Skin of body (tissue), 2 donors: Measurements from ENCODE around the gene SOHLH2. TPM values are rescaled to one million over a fixed set of nuclear protein-coding genes. Genes with fewer than 3 reads are reported as not detected.

ENCODE experiments used
- DNase-seq: peaks from one replicate; lab custom pipeline; 2025; lab: John Stamatoyannopoulos, UW
- total RNA-seq: library from RNA; depleted of rRNA; stranded (reverse); fragments of >200 nt; gene quantifications from one replicate; pipeline ENCODE4 v1.2.3, GENCODE V29; 2014

The SOHLH2 gene
- total RNA-seq, 1 donor from 2014 or later = not detected

GRCh38 chr13:36190771-36191170 lies 23.6 kb downstream of the SOHLH2 start:
- no peak for DNase-seq

DNA sequence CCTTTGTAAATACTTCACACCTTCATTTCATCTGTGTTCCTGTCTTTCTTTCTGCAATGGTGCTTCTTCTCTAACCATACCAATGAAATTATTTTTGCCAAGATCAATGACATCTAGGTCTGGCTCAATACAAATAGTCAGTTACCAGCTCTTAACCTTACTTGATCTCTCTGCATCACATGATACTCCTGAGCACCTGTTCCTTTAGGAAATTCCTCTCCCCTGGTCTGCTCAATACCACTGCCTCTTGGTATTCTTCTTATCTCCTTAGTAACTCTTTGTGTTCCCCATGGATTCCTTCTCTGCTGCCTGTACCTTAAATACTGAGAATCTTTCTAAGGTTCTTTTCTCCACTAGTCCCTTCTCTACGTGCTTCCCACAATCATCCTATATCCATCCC lies 25.9 kb downstream of the SOHLH2 start:
- DNase-seq = no peak

DNA sequence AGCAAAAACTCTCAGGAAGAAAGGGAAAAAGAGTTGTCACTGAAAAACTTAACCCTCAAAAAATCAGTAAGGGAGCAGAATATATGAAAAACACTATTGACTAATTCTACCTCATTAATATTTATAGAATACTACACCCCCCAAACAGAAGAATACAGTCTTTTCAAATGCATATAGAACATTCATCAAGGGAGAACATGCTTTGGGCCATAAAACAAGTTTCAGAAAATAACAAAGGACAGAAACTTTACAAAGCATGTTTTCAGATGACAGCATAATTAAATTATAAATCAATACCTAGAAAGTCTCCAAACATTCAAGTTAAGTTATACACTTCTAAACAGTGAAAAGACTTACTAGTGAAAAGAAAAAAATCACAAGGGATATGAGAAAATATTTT lies 30.5 kb downstream of the SOHLH2 start:
- DNase-seq = peak; percentile 12

DNA sequence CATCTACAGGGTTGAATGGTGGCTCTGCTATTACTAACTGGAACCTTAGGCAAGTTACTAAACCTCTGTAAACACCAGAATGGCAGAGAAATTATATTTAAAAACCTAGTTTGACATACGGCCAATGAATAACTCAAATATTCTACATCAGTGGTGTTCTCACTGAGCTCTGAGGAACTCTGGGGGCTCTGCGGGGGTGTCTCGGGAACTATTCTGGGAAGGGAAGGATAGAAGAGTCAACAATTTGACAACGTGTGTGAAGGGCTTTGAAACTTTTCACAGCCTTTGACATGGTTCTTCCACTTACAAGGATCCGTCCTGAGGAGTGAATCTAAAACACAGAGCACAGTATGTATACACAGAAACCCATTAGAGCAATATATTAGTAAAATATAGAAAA lies 38.7 kb downstream of the SOHLH2 start:
- DNase-seq = no peak

- no peak for DNase-seq
Measured at GRCh38 chr13:36174923-36175322, 39.4 kb downstream of the SOHLH2 start.

- DNase-seq = no peak
Measured at GRCh38 chr13:36173571-36174322, 40.6 kb downstream of the SOHLH2 start.

GRCh38 chr13:36166046-36166445 lies 48.3 kb downstream of the SOHLH2 start:
- peak; percentile 94 for DNase-seq

DNA sequence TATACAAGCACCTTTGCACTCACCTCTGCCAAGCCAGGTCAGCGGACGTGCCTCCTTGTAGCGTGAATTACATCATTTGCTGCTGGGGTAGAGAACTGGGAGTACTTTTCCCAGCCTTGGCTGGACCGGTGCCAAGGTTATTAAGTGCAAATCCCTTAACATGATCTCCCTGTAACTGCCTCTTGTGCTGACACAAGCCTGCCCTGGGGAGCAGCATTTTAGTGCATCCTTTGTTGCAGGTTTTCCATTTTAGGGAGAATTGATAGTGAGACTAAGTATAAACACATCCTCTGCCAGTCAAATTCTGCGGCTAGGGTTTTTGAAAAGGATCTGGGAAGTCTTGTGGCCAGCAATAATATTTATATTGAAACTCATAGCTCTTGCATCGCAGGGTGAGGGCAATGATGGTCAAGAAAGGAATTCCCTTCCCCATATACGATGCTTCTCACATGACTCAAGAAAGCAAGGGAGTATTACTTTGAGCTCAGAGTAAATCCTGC lies 50.5 kb downstream of the SOHLH2 start:
- DNase-seq = no peak

DNA sequence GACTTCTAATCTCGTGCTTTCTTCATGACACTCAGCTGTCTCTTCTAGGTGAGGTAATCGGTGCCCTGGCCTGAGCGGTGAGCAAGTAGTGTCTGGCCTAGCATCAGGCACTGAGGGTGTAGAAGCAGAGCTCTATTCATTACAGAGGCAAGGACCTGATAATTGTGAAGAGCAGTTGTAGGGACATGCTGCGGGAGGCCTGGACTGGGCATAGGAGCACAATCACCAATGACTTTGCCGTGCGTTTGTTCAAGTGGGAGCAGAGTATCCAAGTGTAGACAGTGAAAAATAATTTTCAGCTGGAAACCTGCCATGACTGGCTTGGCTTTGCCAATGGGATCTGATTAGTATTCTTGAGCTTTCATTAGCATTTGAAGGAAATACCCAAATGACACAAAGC lies 51.1 kb downstream of the SOHLH2 start:
- DNase-seq = no peak

DNA sequence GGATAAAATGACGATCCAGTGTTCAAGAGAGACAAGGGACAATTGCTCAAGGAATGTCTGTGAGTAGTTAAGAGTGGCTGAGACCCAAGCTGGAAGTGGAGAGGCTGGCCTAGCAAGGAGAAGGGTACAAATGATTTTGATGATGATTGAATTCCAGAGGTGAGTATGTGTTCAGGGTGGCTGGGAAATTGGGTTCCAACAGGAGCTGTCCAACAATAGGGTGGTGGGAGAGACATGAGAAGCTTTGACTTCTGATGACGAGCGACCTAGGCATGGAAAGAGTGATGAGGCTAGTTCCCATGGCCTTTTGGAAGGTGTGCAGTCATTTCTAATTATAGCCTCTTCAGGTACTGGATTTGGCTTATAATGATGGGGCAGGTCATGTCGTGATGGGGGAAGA lies 54.1 kb downstream of the SOHLH2 start:
- DNase-seq = no peak

- no peak for DNase-seq
Measured at GRCh38 chr13:36158611-36159010, 55.7 kb downstream of the SOHLH2 start.

- DNase-seq = peak; percentile 96
Measured at GRCh38 chr13:36157480-36157879, 56.9 kb downstream of the SOHLH2 start.

DNA sequence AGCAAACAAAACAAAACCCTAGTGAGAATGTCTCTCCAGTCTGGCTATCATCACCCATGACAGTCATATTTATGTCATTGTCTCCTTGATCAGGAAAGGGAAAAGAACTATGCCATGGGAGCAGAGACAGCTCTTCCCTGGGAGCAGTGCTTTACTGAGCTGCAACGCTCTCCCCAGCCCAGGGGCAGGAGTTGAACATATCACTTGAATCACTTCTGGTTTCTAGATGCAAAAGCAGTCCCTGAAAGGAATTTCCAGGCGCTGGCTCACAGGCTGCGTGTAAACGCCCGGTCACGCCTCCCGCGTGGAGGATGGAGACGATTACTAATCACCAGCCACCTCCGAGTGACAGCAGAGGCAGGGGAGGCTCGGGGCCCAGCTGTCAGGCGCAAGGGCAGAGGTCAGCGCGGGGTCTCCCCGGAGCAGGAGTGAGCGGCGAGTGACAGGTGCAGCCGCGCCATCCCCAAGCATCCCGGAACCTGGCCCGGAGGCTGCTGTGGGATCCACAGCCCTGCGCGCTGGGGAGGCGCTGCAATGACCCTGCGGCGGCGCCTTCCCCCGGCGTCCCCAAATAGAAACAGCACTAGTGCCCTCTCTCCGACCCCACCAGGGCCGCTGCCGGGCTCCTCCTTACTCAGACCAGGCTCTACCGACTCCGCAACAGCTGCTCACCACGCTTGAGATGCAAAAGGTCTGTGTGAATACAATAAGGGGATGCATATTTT lies 59.6 kb downstream of the SOHLH2 start:
- no peak for DNase-seq

DNA sequence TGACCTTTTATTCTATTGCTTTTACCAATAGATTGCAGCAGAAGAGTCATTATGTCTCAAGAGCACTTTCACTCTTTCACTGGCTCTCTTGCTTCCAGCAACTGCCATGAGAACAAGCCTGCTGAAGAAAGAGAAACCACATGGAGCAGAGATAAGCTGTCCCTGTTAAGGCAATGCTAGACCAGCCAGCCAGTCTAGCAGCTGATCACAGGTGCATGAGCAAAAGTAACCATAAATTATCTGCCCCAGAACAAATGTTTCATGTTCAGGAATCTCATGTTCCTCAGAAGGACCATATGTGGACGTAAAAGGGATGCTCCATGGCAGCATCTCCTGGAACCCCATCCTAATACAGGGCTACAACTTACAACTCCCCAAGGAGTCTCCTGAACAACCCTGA lies 62.8 kb downstream of the SOHLH2 start:
- DNase-seq = no peak

GRCh38 chr13:36148446-36148845 lies 65.9 kb downstream of the SOHLH2 start:
- DNase-seq = no peak

DNA sequence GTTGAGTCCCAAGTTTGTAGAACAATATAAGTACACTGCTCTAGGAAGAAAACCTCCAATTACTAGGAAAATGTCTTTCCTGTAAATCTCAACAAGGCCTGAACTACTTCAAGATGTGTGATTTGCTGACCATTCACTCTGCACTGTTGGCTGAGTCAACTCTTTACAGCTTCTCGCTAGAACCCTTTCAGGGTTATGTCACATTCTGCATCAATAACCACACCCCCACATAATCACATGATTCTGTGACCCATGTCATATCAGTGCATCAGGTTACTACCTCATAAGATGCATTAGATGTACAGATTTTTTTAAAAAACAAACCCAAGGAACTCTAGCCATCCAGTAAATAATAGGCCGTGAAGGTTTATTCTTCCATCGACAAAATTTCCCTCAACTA lies 67.0 kb downstream of the SOHLH2 start:
- DNase-seq = no peak

DNA sequence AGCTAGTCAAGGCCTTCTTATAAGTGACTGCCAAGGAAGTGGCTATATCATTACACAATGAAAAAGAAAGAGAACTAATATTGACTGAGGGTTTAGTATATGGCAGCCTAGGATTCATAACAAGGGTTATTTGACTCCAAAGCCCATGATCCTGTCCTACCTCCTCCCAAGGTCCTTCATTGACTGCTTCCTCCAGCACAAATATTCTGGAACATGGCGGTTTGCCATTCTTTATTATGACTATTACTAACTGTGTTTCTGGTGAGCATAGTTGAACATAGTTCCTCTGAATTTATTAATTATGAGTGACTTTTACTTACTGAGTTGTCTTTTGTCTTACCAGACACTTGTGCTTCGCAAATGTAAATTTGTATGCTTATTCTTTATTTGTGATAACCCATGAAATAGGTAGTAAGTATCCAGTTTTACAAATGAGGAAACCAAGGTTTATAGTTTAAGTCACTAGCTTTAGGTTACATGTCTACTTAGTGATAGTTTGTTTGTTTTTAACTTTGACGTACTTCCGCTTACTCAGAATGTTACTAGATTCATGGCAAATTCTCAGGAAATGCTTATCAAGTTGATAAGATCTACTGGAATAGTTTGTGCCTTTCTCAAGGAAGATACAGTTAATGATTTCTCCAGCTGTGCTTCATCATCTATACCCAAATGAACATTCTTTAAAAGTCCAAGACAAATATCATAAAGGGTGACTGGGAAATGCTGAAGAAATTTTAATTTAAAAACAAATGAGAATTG lies 67.7 kb downstream of the SOHLH2 start:
- DNase-seq = no peak

- no peak for DNase-seq
Measured at GRCh38 chr13:36143738-36144137, 70.6 kb downstream of the SOHLH2 start.

DNA sequence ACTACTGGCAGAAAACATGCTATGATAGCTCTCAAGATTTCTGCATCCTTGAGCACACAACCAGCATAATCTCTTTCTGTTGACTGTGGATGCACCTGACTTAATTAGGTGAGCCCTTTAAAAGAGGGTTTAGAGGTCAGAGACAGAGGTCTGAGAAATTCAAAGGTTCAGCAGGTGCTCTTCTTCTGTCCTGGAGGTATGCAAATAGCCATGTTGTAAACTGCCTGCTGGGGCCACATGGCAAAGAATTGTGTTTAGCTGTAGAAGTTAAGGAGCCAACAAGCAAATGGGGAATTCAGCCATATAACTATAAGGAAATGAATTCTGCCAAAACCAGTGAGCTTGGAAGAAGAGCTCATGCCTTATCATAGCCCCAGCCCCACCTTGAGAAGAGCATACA lies 71.6 kb downstream of the SOHLH2 start:
- DNase-seq = no peak

DNA sequence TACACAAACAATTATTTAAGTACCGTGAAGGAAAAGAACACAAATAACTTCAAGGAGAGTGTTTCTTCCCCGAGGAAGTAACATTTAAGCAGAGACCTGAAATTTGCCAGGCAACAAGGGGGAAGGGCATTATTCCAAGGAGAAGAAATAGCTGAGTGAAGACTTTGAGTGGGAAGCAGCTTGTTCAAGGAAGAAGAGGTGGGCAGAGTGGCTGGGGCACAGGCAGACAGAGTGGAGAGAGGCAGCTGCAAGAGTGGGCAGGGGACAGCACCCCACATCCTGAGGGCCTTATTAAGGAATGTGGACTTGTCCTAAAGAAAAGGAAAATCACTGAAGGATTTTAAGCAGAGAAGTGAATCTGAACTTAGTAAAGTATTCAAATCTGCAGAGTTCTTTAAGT lies 78.5 kb downstream of the SOHLH2 start:
- no peak for DNase-seq

- DNase-seq = no peak
Measured at GRCh38 chr13:36134632-36135031, 79.7 kb downstream of the SOHLH2 start.

GRCh38 chr13:36133950-36134626 lies 80.3 kb downstream of the SOHLH2 start:
- DNase-seq = no peak
